Muscle of back (tissue), 11 donors: ENCODE data around the gene FADS6. TPM values are rescaled to one million over a fixed set of nuclear protein-coding genes. Genes with fewer than 3 reads are reported as not detected.

ENCODE experiments used
- DNase-seq, 3 donors: peaks; one replicate each; pipeline versions ENCODE4 v3.0.0 to v3.0.0-alpha.2; 2013
- polyA plus RNA-seq, 10 donors: library from polyadenylated mRNA; unstranded; fragments of 120-200 nt; gene quantifications; one replicate each; pipeline ENCODE4 v1.2.1, GENCODE V29; 2013; ENCODE audit not compliant: insufficient read length in 10 of 10

FADS6 gene
- polyA plus RNA-seq, 10 donors = 0.24 to 0.84 TPM; not detected in 8

DNA sequence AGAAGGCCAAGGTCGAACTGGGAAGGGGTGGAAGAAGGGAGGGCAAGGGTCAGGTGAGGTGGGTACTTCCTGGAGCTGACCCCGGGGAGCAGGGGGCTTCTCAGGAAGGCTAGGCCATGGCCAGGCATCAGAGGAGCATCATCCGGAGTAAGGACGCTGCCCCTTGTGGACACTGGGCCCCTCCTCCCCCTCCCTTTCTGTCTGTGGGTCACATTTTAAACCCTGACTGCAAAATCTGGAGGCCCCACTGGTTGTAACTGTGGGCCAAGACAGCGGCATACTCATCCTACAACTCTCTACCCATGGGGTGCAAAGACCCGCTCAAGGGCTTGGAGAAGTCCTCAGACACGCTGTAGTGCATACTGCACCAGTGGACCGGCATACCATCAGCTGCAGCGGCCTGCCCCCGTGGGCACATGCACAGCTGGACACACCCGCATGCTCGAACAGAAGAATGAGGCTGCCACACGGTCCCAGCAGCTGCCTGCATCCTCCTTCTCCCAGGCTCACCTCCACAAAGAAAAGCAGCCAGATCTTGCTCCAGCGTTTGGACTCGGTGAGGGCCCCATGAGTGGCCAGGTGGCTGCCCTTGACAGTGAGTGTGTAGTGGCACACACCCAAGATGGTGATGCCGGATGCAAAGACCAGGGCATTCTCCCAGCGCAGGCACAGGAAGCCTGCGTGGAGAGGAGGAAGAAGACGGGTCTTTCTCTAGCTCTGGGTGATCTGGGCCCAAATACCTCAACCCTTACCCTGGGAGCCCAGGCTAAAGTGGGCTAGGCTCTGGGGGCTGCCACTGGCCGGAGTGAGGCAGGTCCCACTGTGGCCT lies 1.2 kb downstream of the FADS6 start:
- DNase-seq = no peak

DNA sequence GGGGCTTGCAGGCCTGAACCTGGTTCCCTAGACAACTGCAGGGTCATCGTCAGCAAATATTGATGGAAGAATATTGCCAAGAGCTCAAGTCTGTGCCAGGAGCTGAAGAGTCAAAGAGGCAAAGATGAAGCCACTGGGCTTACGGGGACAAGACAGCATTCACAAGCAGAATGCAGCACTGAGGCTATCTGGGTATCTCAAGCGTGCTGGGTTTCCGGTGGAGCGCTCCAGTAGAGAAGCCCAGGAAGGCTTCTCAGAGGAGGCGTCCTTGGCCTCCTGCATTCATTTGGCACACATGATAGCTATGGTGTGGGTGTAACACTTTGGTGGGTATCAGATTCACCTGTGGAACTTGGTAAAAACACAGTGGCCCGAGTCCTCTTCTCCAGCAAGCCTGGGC lies 2.9 kb downstream of the FADS6 start:
- no peak for DNase-seq

DNA sequence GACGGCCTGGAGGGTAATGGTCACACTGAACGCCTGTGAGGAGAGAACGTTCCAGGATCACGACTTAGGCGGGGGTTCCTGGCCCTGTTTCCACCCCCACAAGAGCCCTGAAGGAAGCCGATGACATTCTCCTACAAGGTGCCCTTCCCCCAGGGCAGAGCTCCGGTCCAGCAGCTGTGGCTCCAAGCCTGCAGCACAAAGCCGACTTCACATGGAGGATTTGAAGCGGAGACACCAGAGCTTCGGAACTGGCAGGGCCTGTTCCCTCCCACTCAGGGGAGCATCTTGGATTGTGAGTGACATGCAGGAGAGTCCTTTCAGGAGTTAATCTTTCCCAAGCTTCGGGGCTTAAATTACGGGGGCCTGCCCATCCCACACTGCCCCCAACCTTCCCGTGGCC lies 5.0 kb downstream of the FADS6 start:
- DNase-seq = no peak

DNA sequence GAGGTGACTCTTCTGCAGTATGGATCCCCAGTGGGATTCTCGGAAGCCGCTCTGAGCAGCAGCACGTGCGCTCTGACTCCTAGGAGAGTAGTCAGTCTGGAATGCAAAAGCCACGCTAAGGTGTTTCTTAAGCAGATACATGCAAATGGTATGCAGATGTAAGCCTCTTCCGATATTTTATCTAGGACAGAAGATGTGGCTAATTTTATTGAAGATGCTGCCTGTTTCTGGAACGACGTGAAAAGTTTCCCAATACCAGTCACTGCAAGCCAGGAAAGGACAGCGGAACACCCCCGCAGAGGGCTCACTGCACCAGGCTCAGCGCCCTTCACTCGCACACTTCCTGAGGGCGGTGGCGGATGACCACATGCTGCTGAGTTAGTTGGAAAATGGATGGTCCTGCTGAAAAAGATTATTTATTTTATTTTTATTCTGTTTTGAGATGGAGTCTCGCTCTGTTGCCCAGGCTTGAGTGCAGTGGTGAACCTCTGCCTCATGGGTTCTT lies 10.1 kb downstream of the FADS6 start:
- no peak for DNase-seq

DNA sequence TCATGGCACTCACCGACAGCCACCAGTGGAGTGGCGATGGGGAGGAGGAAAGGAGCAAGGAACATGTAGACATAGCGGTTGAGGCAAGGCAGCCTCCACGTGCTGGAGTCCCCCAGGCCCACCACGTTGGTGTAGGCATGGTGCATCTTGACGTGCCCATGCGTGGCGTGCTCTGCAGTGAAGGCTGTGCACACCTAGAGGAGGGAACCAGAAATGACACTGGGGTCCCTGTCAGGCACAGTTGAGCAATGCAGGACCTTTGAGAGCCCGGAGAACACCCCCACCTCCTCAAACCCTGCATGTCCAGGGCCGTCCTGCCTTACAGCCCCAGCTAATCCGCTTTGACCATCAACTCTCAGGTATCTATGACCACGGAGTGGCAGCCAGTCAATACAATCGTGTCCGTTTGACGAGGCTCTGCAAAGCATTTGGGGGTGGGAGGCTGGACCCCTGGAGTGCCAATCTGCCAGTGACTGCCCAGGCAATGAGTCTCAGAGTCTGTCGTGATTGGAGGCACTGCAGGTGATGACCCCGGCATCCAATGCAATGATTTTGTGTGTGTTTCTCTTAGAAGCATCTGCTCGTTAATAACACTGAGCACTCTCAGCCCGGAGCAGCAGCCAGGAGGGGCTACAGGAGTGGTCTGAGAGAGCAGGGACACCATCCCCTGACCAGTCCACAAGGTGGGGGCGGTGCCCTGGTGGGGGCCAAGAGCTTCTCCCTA lies 10.8 kb downstream of the FADS6 start:
- no peak for DNase-seq

DNA sequence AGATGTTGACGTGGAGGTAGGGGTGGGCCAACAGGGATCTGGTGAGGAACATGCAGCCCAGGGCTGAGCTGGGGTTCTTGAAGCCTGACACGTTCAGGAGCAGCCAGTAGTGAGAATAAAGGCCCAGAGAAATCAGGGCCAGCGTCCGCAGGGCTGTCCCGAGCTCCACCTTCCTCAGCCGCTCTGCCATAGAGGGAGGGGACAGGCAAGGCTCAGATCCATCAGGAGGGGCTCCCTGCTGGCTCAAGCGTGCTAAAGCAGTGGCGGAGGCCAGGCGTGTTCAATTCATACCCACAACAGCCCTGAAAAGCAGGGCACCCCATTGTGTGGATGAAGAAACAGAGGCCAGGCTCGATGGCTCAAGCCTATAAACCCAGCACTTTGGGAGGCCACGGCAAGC lies 12.4 kb downstream of the FADS6 start:
- no peak for DNase-seq

DNA sequence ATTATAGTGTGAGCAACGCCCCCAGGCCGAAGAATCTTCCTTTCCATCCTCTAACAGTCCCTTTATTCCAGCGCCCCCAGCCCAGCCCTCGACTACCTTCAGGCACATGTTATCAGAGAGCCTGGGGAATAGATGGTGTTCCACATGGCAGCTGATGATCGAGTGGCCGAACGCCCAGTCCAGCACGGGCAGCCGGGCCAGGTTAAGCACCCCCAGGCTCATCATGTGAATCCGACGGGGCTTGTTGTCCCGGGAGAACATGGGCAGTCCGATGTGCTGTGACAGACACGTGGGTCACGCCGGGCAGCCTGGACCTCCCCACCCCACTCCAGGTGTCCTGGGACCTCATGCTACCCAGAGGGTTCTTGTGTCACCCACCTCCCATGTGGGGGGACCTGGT lies 14.1 kb downstream of the FADS6 start:
- no peak for DNase-seq

DNA sequence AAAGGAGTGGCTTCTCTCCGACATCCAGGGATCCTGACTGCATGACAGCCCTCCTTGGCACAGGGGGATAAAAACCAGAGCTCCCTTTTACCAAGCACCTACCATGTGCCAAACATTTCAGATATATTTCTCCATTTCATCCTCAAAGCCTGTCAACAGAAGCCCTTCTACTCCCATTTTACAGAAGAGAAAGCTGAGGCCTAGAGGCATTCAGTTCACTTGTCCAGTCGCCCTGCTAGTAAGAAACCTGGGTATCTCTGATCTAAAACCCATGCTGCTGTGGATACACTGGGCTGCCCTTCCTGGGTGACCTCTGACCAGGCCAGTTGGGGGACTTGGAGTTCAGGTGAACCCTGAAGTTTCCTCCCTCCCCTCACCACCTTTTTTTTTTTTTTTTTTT lies 14.8 kb downstream of the FADS6 start:
- no peak for DNase-seq

DNA sequence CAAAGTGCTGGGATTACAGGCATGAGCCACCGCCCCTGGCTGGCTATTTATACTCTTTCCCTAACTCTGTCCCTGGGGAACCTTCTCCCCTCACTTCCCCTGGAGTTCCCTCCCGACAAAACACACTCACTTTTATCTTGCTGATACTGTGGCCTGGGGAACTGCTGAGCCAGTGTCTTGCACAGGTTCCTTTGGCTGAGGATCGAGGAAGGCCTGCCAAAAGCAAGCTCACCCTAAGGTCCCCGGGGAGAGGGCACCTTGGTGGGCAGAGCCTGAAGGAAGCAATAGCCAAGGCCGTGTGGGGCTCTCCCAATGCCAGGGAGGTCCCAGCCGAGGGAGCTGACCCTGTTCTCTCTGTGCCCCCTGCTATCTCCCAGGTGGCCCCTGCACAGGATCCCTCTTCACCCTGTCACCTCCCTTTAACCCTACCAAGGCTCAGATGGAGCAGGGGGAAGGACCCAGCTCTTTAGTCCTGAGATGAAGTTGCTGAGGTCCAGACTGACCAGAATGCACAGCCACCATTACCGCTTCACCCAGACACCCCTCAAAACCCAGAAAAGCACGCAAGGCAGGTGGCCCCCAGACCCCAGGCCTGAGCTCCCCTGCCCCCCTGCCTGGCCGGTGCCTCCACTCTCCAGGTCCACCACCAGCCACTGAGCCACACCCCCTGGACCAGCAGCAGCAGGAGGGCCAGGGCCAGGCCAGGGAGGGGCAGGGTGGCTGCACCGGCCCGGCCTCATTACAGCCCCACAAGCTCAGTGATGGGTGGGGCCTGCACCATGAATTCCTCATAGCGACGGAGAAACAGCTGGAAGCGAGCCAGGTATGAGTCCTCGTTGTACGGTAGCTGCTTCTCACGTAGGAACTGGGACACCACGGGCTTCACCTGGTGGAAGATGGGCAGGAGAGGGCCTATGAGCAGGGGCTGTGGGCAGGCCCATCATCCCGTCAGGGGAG lies 15.6 kb downstream of the FADS6 start:
- DNase-seq = no peak

DNA sequence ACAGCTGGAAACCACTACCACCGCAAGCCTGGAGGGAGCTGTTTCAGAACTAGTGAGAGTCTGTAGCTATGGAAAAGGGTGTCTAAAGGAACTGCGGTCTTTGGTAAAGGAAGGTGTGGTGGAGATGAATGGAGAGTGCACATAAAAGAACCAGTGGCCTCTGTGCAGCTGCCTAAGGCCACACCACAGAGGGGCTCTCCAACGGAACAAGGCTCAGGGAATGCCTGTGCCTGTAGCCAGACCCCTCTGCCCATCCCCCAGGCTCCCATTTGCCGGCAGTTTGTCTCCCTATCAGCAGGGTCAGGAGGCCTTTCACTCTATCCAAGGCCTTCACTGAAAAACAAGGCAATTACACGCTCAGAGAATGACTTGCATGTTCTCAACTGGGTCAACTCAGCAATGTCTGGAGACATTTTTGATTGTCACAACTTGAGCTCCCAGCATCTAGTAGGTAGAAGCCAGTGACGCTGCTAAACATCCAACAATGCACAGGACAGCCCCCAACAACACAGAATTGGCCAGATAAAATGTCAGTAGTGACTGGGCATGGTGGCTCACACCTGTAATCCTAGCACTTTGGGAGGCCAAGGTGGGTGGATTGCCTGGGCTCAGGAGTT lies 17.3 kb downstream of the FADS6 start:
- DNase-seq = no peak

DNA sequence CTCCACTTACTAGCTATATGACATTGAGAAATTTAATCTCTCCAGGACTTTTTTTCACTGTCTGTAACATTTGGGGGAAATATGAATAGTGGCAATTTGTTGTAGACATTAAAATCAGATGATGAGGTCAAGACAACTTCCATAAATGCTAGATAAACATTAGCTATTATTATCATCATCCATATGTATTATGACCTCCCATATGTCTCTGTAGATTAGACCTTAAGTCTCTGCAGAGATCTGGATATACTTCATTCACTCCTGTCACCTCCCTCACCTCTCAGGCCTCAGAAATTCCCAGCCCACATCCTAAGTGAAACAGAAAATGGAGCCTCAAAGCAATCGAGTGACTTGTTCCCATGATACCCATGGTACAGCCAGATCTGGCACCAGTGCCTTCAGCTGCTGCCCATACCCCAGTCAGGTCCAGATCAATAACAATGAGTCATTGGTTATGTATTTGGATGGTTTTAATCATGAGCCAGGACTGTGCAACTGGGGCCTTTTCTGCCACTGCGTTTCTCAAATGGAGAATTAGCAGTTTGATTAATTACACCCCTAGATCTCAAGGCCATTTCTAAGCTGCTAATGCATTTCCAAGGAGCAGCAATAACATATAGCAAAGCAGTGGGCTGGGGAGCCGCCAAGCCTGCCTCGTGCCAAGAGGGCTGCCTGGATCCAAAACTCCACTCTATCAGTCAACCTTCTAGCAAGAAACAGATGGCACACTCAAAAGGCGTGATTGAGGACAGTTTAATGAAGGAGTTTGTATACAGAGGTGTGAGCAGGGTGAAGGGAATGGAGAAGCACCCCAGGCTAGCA lies 18.1 kb downstream of the FADS6 start:
- DNase-seq = no peak

DNA sequence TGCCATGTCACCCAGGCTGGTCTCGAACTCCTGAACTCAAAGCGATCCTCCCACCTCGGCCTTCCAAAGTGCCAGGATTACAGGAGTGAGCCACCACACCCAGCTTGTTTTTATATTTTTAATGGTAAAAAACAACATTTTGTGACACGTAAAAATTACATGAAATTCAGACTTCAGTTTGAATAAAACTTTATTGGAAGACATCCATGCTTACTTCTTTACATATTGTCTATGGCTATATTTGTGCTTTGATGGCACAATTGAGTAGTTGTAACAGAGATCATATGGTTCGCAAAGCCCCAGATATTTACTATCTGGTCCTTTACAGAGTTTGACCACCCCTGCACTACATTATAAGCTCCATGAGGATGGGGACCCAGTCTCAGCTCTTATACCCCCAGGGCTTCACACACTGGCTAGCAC lies 18.8 kb downstream of the FADS6 start:
- DNase-seq = no peak

DNA sequence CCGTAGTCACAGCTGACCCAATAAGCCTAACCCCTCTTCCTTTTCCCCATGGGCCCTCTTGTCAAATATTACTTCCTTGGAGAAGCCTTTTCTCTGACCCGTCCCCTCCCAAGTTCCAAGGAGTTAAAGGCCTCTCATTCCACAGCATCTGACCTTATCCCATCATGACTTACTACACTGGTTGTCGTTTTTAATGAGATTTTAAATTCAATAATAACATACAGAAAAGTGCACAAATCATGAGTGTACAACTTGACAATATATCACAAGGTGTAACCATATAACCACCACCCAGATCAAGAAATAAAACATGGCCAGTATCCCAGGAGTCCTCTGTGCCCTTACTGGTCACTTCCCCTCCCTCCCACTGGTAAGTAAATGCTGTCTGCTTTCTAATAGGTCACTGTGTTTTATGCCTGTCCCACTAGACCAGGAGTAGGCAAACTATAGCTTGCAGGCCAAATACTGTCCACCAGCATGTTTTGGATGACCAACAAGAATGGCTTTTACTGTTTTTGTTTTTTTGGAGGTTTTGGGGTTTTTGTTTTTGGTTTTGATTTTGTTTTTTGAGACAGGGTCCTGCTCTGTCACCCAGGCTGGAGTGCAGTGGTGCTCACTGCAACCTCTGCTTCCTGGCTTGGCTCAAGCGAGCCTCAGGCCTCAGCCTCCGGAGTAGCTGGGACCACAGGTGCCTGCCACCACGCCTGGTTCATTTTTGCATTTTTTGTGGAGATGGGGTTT lies 19.4 kb downstream of the FADS6 start:
- no peak for DNase-seq

DNA sequence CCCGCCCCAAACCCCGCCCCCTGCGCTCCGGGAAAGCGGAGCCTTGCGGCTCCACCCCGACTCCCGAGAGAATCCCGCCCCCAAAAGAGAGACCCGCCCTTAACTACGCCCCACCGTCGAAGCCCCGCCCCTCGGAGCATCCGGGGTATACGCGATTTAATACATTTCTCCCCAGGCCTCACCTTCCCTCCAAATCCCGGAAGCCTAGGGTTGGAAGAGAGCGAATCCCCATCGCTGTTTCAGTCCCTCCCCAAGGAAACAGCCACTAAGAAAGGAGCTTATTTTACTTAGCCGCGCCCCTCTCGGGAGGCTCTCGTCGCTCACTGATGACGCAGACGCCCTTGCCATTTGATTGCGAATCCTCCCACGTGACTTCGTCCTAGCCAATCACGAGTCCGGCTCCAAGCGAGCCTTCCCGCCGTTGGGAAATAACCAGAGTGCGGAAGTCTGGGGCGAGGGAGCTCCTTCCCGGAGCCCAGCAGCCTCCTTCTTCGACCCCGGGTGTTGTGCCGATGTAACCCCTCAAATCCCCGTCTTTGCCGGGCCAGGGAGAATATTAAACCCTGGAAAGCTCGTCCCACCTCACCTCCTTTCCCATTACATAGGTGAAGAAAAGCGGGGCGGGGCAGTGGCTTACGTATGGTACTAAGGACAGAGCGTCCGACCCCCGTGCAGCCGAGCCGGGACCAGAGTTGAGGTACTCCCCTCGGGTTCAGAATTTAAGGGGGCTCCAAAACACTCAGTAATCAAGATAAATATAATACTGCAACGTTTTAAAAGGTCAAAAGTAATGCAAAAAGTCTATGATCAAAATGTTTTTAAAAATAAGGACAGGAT lies 20.2 kb downstream of the FADS6 start:
- DNase-seq = peak; percentile 100

DNA sequence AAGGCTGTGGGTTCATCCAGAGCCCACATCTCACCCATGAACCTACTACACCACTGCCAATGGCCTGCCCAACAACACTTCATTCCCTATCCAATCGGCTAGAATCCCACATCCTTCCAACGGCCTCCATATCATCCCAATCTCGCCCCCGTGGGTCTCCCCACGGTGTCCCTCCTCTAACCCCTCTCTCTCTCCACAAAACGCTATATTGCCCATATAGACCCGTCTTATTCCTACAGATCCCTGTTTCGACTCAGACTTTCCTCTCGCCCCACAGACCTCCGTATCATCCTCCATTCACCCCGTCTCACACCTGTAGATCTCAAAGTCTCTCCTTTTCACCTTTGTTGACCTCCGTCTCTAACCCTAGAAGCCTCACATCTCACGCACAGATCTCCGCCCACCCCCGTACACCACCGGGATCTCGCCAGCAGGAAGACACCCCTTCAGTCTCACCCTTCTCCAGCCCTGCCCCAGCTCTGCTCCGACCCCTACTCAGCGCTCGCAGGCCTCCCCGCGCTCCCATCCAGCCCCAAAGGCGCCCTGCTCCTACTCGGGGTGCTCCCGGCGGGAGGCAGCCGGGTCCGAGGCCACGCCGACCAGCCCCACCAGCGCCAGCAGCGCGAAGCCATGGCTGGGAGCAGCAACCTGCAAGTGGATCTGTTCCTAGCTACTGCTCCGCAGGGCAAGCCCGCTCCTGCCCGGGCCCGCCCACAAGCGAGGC lies 21.0 kb downstream of the FADS6 start, which contains the start of gene FDXR:
Gene FDXR, minus strand, starts transcription at position 682 of the 724 bp plus-strand sequence. Its CDS starts 50 bp downstream, at position 632.
- no peak for DNase-seq

DNA sequence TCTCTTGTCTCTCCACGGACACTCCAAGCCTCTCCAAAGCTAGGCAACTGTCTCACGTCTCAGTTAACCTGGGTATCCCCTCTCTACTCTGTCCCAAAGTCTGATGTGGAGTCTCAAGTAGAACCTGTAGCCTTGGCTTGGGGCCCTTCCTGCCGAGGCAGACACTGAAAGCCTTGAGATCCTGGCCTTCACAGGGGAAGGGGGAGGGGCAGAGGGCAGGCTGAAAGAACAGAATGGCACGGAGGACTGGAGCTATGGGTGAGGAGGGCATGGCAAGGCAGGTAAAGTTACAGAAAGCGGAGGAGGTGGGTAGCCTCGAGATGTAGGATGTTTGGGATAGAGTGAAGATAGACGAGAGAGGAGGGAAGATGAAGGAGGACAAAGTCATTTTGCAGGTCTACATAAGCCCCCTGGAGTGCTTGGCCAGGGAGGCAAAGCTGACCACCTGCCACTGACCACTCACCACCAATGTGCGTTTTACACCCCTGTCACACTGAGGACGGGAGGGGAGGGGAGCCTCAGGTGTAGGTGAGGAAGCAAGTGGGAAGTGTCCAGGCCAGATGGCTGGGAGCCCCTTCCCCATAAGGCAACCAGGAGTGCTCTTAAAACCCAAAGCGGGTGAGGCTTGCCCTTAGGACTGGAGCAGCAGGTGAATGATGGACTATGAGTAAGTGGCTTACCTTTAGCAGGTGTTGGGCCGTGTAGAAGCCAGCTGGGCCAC lies 21.9 kb downstream of the FADS6 start:
- DNase-seq = no peak

DNA sequence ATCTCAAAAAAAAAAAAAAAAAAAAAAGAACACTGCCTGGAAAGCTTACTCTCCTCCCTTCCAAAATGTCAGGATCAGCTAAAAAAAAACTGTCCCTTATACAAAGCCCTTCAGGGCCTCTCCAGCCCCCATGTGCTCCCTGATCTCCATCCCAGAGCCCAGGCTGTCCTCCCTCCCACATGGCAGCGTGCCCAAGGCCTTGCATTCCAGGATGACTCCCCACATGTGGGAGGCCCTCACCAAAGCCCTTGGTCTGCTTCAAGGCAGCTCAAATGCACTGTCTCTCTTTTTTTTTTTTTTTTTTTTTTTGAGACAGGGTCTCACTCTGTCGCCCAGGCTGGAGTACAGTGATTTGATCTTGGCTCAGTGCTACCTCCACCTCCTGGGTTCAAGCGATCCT lies 22.9 kb downstream of the FADS6 start:
- peak in 1 of 3 donors; percentile 32 for DNase-seq
